Ovary (tissue), 10 donors: ENCODE measurements around the gene SCIN. TPM values are rescaled to one million over a fixed set of nuclear protein-coding genes. Genes with fewer than 3 reads are reported as not detected.
A peak's percentile ranks its signal among the peaks of the same experiment; 100 is the strongest.
"Not testable (repeated sequence)": the region's sequence is repeated elsewhere in the genome, so short reads cannot be mapped to it uniquely, and the experiment has no call there.

Experiments
- DNase-seq, 5 donors: peaks; one replicate each; pipeline ENCODE4 v3.0.0-alpha.2; 2019 to 2020
- H3K27ac ChIP-seq, 2 donors: fragments of 200-600 bp; one replicate each; pipeline versions ENCODE4 v1.5.1 to v1.8.0; 2019 to 2022
- H3K27me3 ChIP-seq: fragments of 200-600 bp; one replicate; pipeline ENCODE4 v1.8.0; 2022
- H3K36me3 ChIP-seq: fragments of 200-600 bp; sonication (generic); one replicate; pipeline ENCODE4 v1.5.1; 2019
- H3K4me1 ChIP-seq: one replicate; pipeline ENCODE4 v1.8.1; 2013; ENCODE audit warnings: mild to moderate bottlenecking, moderate library complexity; ENCODE audit not compliant: insufficient read depth
- H3K4me3 ChIP-seq: fragments of 200-600 bp; sonication (generic); one replicate; pipeline ENCODE4 v1.5.1; 2017
- H3K9me3 ChIP-seq, 2 donors: fragments of 200-600 bp in 1 of 2; sonication (generic) in 1 of 2; one replicate each; pipeline versions ENCODE4 v1.5.1 to v1.8.1; 2013 to 2019; ENCODE audit warnings: mild to moderate bottlenecking in 1 of 2, moderate library complexity in 1 of 2
- EP300 ChIP-seq: sonication (generic); formaldehyde crosslinking; IDR thresholded peaks from one replicate; pipeline ENCODE4 v1.6.1; 2017; ENCODE audit warnings: antibody characterized with exemption
- POLR2A ChIP-seq: fragments of 450-650 bp; IDR thresholded peaks from one replicate; pipeline ENCODE4 v1.6.1; 2017; ENCODE audit warnings: antibody characterized with exemption, mild to moderate bottlenecking, moderate library complexity
- whole genome bisulfite sequencing, 3 donors: extraction: QIAGEN DNeasy Blood & Tissue Kit in 1 of 3; methylation state at CpG; one replicate each; pipeline versions ENCODE4 v1.1.5 to v1.1.7; 2013 to 2017; 5-methylcytosine and 5-hydroxymethylcytosine counted together
- intact Hi-C, 4 donors: fragments of 100-400 bp; cut with DNase I; formaldehyde crosslinking; loops; one replicate each; pipeline versions ENCODE4 v1.11.0 to v1.15.1; 2022 to 2023
- long read RNA-seq, 3 donors: library from polyadenylated mRNA in 2 of 3; unstranded in 2 of 3; transcript quantifications; one replicate each; pipeline ENCODE4 v2.0.0 and lab custom pipeline, GENCODE V29; 2021 to 2026
- polyA plus RNA-seq, 2 donors: library from polyadenylated mRNA; stranded (reverse); fragments of 200-250 nt in 1 of 2; fragments of 350-450 nt in 1 of 2; fragmentation: Illumina TruSeq in 1 of 2; extraction: RNeasy Lipid Tissue Mini Kit (QIAGEN cat#74804) in 1 of 2; gene quantifications; one replicate each; pipeline ENCODE4 v1.2.3, GENCODE V29; 2013 to 2014
- total RNA-seq, 7 donors: library from RNA; depleted of rRNA in 2 of 7; stranded (reverse); fragments of >200 nt in 2 of 7; fragmentation: NEBNext Ultra II Directional in 3 of 7; extraction: Animal tissue kit (Norgen Biotek cat#: 25700) in 3 of 7; gene quantifications; one replicate each; pipeline versions ENCODE4 v1.1.0 to v1.2.4, GENCODE V29; 2016 to 2023
- TF ChIP-seq, protein P1 (sequence below), 3 donors: fragments of 450-650 bp in 2 of 3; fragments of 200-600 bp in 1 of 3; IDR thresholded peaks; one replicate each; pipeline versions ENCODE4 v1.5.1 to v1.8.0; 2016 to 2022; ENCODE audit warnings: antibody characterized with exemption in 3 of 3, mild to moderate bottlenecking in 1 of 3
- donor health status: DM: no; HTN: no; CAD: no; lungs with moderate emphysema.
- donor health status: DM: no; HTN: no; CAD: no.
- donor health status: Bipolar disorder and iron deficiency.
- donor health status: DM: yes; HTN: yes; CAD: no.
- donor health status: DM: no; HTN: no; CAD: no.
- donor health status: DM: yes; HTN: yes; CAD: no.

The SCIN gene
- total RNA-seq (1 to 10 TPM; 1.3 to 5.1 (median 2.0) TPM), polyA plus RNA-seq (1 to 10 TPM; 2.2 to 2.5 TPM)
- long read RNA-seq, donor 1, full-length matches to known transcripts, result 18 of 26 reads
- long read RNA-seq, donor 1, partial matches to known transcripts, result 8 of 26 reads
- long read RNA-seq, donor 1, other reads (novel, unspliced or antisense), result 0 of 26 reads
- long read RNA-seq, donor 2, result 0 reads
- long read RNA-seq, donor 3, full-length matches to known transcripts, result 12 of 12 reads
- long read RNA-seq, donor 3, partial matches to known transcripts, result 0 of 12 reads
- long read RNA-seq, donor 3, other reads (novel, unspliced or antisense), result 0 of 12 reads

- no peaks in the 10 kb centered on the region for H3K27me3 ChIP-seq
- H3K36me3 ChIP-seq, result no peaks in the 10 kb centered on the region
- no peak for DNase-seq
- H3K4me3 ChIP-seq, result peak within 1 kb of the TSS; percentile 26
- H3K27ac ChIP-seq, result no peak within 1 kb of the TSS
- peaks cover 0 to 3% of the 10 kb centered on the region in 2 donors for H3K9me3 ChIP-seq
- WGBS, 3 donors, result 5 to 10% (median 6%) methylated on average over 66 to 74 of the region's 74 CpGs
- no peak for TF ChIP-seq POLR2A
- no peak for TF ChIP-seq EP300
- TF ChIP-seq, protein P1, sequence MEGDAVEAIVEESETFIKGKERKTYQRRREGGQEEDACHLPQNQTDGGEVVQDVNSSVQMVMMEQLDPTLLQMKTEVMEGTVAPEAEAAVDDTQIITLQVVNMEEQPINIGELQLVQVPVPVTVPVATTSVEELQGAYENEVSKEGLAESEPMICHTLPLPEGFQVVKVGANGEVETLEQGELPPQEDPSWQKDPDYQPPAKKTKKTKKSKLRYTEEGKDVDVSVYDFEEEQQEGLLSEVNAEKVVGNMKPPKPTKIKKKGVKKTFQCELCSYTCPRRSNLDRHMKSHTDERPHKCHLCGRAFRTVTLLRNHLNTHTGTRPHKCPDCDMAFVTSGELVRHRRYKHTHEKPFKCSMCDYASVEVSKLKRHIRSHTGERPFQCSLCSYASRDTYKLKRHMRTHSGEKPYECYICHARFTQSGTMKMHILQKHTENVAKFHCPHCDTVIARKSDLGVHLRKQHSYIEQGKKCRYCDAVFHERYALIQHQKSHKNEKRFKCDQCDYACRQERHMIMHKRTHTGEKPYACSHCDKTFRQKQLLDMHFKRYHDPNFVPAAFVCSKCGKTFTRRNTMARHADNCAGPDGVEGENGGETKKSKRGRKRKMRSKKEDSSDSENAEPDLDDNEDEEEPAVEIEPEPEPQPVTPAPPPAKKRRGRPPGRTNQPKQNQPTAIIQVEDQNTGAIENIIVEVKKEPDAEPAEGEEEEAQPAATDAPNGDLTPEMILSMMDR (IDR thresholded peaks at IDR 0.05), result no peak
- H3K4me1 ChIP-seq, result no peaks in the 10 kb centered on the region
- intact Hi-C loops, result no loop called here
Measured at GRCh38 chr7:12570534-12571461, at the start of gene SCIN. SCIN (plus strand) TSS chr7:12570720; CDS start chr7:12570787, 67 bp downstream.

GRCh38 chr7:12524794-12525386, 45.6 kb upstream of the SCIN start:
- Histone ChIP-seq H3K36me3 (no peaks in the 10 kb centered on the region), H3K27ac (no peak overlapping the region), H3K4me3 (no peak overlapping the region), H3K9me3 (no peaks in the 10 kb centered on the region), H3K4me1 (no peaks in the 10 kb centered on the region), H3K27me3 (no peaks in the 10 kb centered on the region)
- TF ChIP-seq EP300, result no peak
- TF ChIP-seq, protein P1 (IDR thresholded peaks at IDR 0.05), result peak in 1 of 3 donors; percentile 29
- WGBS, 3 donors, result 5 to 16% (median 11%) methylated on average over 5 of the region's 5 CpGs
- intact Hi-C loops, result loop anchor here in 3 of 4 donors (10.0 kb wide), 1 partner anchor 740 kb away; no protein-coding TSS in a partner anchor
- no peak for DNase-seq

DNA sequence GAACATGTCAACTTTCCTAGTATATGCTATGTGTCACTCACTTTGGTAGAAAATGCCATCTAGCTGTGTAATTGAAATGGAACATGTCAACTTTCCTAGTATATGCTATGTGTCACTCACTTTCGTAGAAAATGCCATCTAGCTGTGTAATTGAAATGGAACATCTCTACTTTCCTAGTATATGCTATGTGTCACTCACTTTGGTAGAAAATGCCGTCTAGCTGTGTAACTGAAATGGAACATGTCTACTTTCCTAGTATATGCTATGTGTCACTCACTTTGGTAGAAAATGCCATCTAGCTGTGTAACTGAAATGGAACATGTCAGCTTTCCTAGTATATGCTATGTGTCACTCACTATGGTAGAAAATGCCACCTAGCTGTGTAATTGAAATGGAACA, 43.8 kb upstream of the SCIN start:
- intact Hi-C loops, result loop anchor here in 3 of 4 donors (10.0 kb wide), 1 partner anchor 738 kb away; no protein-coding TSS in a partner anchor
- H3K27ac ChIP-seq, H3K36me3 ChIP-seq, H3K4me1 ChIP-seq, H3K4me3 ChIP-seq, DNase-seq, H3K27me3 ChIP-seq, H3K9me3 ChIP-seq: not testable (repeated sequence)
- WGBS, 3 donors, result 73 to 91% (median 88%) methylated on average over 2 of the region's 2 CpGs

DNA sequence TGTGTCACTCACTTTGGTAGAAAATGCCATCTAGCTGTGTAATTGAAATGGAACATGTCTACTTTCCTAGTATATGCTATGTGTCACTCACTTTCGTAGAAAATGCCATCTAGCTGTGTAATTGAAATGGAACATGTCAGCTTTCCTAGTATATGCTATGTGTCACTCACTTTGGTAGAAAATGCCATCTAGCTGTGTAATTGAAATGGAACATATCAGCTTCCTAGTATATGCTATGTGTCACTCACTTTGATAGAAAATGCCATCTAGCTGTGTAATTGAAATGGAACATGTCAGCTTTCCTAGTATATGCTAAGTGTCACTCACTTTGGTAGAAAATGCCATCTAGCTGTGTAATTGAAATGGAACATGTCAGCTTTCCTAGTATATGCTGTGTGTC, 42.9 kb upstream of the SCIN start:
- not testable (repeated sequence) for DNase-seq, H3K27ac ChIP-seq, H3K27me3 ChIP-seq, H3K4me1 ChIP-seq, H3K4me3 ChIP-seq, H3K36me3 ChIP-seq, H3K9me3 ChIP-seq
- intact Hi-C loops, result loop anchor here in 3 of 4 donors (10.0 kb wide), 1 partner anchor 737 kb away; no protein-coding TSS in a partner anchor
- WGBS, 3 donors, result 88 to 89% (median 88%) methylated on average over 1 of the region's 1 CpG

DNA sequence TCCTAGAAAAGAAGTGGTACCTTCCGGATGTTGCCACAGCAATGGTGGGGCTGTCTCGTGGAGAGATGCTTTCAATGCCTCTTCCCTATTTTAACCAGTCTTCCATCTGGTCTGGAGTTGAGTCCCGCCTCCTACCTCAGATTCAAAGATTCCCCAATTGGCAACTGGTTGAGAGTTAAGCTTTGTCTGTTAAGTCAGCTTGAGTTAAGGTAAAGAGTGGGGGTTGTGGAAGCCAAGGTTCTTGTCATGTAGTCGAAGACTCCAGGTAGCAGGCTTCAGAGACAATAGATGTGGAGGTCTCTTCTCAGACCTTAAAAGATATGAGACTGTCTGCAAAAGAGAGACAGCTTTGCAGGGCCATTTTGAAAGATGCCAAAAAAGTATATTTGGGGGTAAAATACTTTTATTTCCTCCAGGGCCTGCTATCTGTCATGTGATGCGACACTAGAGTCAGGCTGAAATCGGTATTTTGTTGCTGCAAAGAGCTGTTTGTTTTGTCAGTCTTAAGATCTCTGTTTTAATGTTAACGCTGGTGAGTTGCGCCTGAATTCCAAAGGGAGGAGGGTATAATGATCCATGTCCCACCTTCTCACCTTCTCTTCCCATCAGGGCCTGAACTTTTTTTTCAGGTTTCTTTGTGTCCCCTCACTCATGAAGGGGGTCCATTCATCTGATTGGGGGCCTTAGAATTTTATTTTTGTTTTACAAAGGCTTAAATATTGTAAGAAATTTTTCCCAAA, 40.4 kb upstream of the SCIN start:
- H3K27ac ChIP-seq, result no peak overlapping the region
- intact Hi-C loops, result loop anchor here in 3 of 4 donors (10.0 kb wide), 1 partner anchor 735 kb away; no protein-coding TSS in a partner anchor
- no peaks in the 10 kb centered on the region for H3K36me3 ChIP-seq
- DNase-seq, result no peak
- no peaks in the 10 kb centered on the region for H3K27me3 ChIP-seq
- 81 to 85% (median 83%) methylated on average over 8 of the region's 8 CpGs for WGBS, 3 donors
- H3K4me3 ChIP-seq, result no peak overlapping the region
- TF ChIP-seq EP300, result no peak
- TF ChIP-seq, protein P1 (IDR thresholded peaks at IDR 0.05), result no peak
- no peak for TF ChIP-seq POLR2A
- H3K9me3 ChIP-seq, result no peaks in the 10 kb centered on the region
- no peaks in the 10 kb centered on the region for H3K4me1 ChIP-seq
